Subcutaneous abdominal adipose tissue (tissue), 5 donors: ENCODE data around the gene PALB2.
A peak's percentile ranks its signal among the peaks of the same experiment; 100 is the strongest.
"Not testable (repeated sequence)": the region's sequence is repeated elsewhere in the genome, so short reads cannot be mapped to it uniquely, and the experiment has no call there.

Experiments used
- H3K27ac ChIP-seq: one replicate; pipeline ENCODE4 v1.7.0; 2013; ENCODE audit warnings: low read depth, mild to moderate bottlenecking, inconsistent platforms, low read length, moderate library complexity
- H3K27me3 ChIP-seq, 5 donors: one replicate each; pipeline ENCODE4 v1.7.0; 2013; ENCODE audit warnings: low read length in 5 of 5, inconsistent platforms in 1 of 5; ENCODE audit not compliant: control insufficient read depth in 5 of 5, insufficient read depth in 4 of 5
- H3K36me3 ChIP-seq, 5 donors: one replicate each; pipeline ENCODE4 v1.7.0; 2013; ENCODE audit warnings: low read length in 5 of 5; ENCODE audit not compliant: control insufficient read depth in 5 of 5, insufficient read depth in 5 of 5
- H3K4me1 ChIP-seq, 5 donors: one replicate each; pipeline ENCODE4 v1.7.0; 2013; ENCODE audit warnings: low read length in 5 of 5, mild to moderate bottlenecking in 3 of 5, moderate library complexity in 1 of 5; ENCODE audit not compliant: control insufficient read depth in 5 of 5, insufficient read depth in 5 of 5
- H3K4me3 ChIP-seq, 5 donors: one replicate each; pipeline ENCODE4 v1.7.0; 2013; ENCODE audit warnings: low read length in 5 of 5, low read depth in 1 of 5
- H3K9ac ChIP-seq, 5 donors: one replicate each; pipeline ENCODE4 v1.7.0; 2013; ENCODE audit warnings: low read length in 5 of 5, mild to moderate bottlenecking in 4 of 5, moderate library complexity in 3 of 5
- H3K9me3 ChIP-seq, 5 donors: one replicate each; pipeline ENCODE4 v1.7.0; 2013; ENCODE audit warnings: low read length in 5 of 5; ENCODE audit not compliant: control insufficient read depth in 5 of 5
- donor health status: healthy.
- donor health status: healthy.
- donor health status: healthy.
- donor health status: healthy.
- donor health status: healthy.

The PALB2 gene

GRCh38 chr16:23650674-23651416, 9.7 kb upstream of the PALB2 start:
- Histone ChIP-seq H3K9me3 (no peaks in the 10 kb centered on the region), H3K36me3 (peaks cover 11 to 30% (median 16%) of the 10 kb centered on the region in 5 donors), H3K4me1 (no peaks in the 10 kb centered on the region), H3K27me3 (no peaks in the 10 kb centered on the region), H3K4me3 (no peak overlapping the region), H3K9ac (no peak overlapping the region), H3K27ac (no peak overlapping the region)

- Histone ChIP-seq H3K27me3 (no peaks in the 10 kb centered on the region), H3K4me3 (peak overlapping the region; percentile 65 to 99 (median 92)), H3K9ac (peak overlapping the region in 4 of 5 donors; percentile 51 to 97 (median 90)), H3K4me1 (peaks cover 0 to 29% (median 23%) of the 10 kb centered on the region in 5 donors), H3K36me3 (peaks cover 10 to 28% (median 12%) of the 10 kb centered on the region in 5 donors), H3K9me3 (no peaks in the 10 kb centered on the region), H3K27ac (no peak overlapping the region)
Measured at GRCh38 chr16:23642246-23642774, 1.2 kb upstream of the PALB2 start.

GRCh38 chr16:23640615-23640930, 537 bp downstream of the PALB2 start:
- Histone ChIP-seq H3K27me3 (no peaks in the 10 kb centered on the region), H3K4me3 (peak overlapping the region; percentile 79 to 99 (median 97)), H3K36me3 (peaks cover 10 to 24% (median 15%) of the 10 kb centered on the region in 5 donors), H3K27ac (peak overlapping the region; percentile 87), H3K9me3 (no peaks in the 10 kb centered on the region), H3K9ac (peak overlapping the region; percentile 87 to 97 (median 93)), H3K4me1 (peaks cover 0 to 29% (median 23%) of the 10 kb centered on the region in 5 donors)

GRCh38 chr16:23635958-23636357, 5.2 kb downstream of the PALB2 start:
- H3K9me3 ChIP-seq, result no peaks in the 10 kb centered on the region
- H3K4me3 ChIP-seq, result no peak overlapping the region
- H3K4me1 ChIP-seq, result peaks cover 0 to 15% (median 12%) of the 10 kb centered on the region in 5 donors
- no peak overlapping the region for H3K9ac ChIP-seq
- no peak overlapping the region for H3K27ac ChIP-seq
- no peaks in the 10 kb centered on the region for H3K27me3 ChIP-seq
- H3K36me3 ChIP-seq, result peaks cover 16 to 46% (median 24%) of the 10 kb centered on the region in 5 donors

- Histone ChIP-seq H3K36me3 (peaks cover 24 to 54% (median 32%) of the 10 kb centered on the region in 5 donors), H3K4me3 (no peak overlapping the region)
Measured at GRCh38 chr16:23634461-23635036, 6.6 kb downstream of the PALB2 start.

GRCh38 chr16:23631874-23632273, 9.2 kb downstream of the PALB2 start:
- not testable (repeated sequence) for H3K4me3 ChIP-seq, H3K9ac ChIP-seq, H3K4me1 ChIP-seq, H3K27me3 ChIP-seq, H3K9me3 ChIP-seq, H3K27ac ChIP-seq
- peaks cover 32 to 65% (median 42%) of the 10 kb centered on the region in 5 donors for H3K36me3 ChIP-seq

More at GRCh38 chr16:23634461-23635036, 6.6 kb downstream of the PALB2 start:
- H3K4me1 ChIP-seq, result peaks cover 0 to under 1% (median 0%) of the 10 kb centered on the region in 5 donors
- H3K27ac ChIP-seq, result no peak overlapping the region
- H3K27me3 ChIP-seq, result no peaks in the 10 kb centered on the region
- H3K9me3 ChIP-seq, result no peaks in the 10 kb centered on the region
- no peak overlapping the region for H3K9ac ChIP-seq

- H3K4me1 ChIP-seq, result no peaks in the 10 kb centered on the region
- peaks cover 22 to 69% (median 40%) of the 10 kb centered on the region in 5 donors for H3K36me3 ChIP-seq
- no peaks in the 10 kb centered on the region for H3K9me3 ChIP-seq
- H3K9ac ChIP-seq, result no peak overlapping the region
- no peak overlapping the region for H3K4me3 ChIP-seq
- no peaks in the 10 kb centered on the region for H3K27me3 ChIP-seq
- no peak overlapping the region for H3K27ac ChIP-seq
Measured at GRCh38 chr16:23629516-23629915, 11.6 kb downstream of the PALB2 start.

- Histone ChIP-seq H3K27ac (no peak overlapping the region), H3K4me1 (no peaks in the 10 kb centered on the region), H3K9ac (no peak overlapping the region), H3K4me3 (no peak overlapping the region), H3K27me3 (no peaks in the 10 kb centered on the region), H3K36me3 (peaks cover 37 to 82% (median 66%) of the 10 kb centered on the region in 5 donors), H3K9me3 (no peaks in the 10 kb centered on the region)
Measured at GRCh38 chr16:23624092-23624491, 17.0 kb downstream of the PALB2 start.

- Histone ChIP-seq H3K9me3 (no peaks in the 10 kb centered on the region), H3K9ac (no peak overlapping the region), H3K4me3 (no peak overlapping the region), H3K27me3 (no peaks in the 10 kb centered on the region), H3K27ac (no peak overlapping the region), H3K36me3 (peaks cover 27 to 61% (median 33%) of the 10 kb centered on the region in 5 donors), H3K4me1 (no peaks in the 10 kb centered on the region)
Measured at GRCh38 chr16:23615805-23616204, 25.3 kb downstream of the PALB2 start.

GRCh38 chr16:23611936-23612335, 29.2 kb downstream of the PALB2 start:
- Histone ChIP-seq H3K4me3 (no peak overlapping the region), H3K9ac (no peak overlapping the region), H3K27me3 (no peaks in the 10 kb centered on the region), H3K27ac (no peak overlapping the region), H3K36me3 (peaks cover 18 to 51% (median 22%) of the 10 kb centered on the region in 5 donors), H3K4me1 (no peaks in the 10 kb centered on the region), H3K9me3 (no peaks in the 10 kb centered on the region)
